ENCODE data around the gene FOXP1.

DNA sequence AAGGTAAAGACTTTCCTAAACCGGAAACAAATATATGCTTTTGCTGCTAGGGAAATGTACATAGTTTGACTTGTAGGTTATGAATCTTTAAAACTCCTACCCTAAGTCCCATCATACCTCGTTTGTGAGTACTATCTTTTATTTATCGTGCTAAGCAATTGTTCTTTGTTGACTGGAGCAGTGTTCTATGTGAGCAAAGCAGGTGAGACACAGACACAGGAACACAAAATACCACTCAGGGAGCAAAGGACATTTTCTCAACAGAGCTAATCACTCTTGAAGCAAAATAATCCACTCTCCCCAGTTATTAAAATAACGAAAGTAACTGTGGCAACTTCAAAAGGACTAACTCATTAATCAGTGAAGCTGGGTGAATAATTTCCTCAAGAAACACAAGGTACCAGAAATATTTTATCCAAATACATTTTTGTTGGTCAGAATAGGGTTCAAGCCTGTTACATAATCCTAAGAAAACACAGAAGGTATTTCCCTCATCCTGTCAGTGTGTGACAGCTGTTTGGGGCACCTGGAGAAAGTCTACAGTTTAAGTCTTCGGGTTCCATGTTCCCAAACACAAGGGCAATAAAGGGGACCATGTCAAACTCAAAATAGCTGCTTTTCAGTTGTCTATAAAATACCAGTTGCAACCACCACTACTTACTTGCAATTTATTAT lies 407.7 kb downstream of the FOXP1 start:
- TF ChIP-seq GABPA (IDR thresholded peaks at IDR 0.05; ENCODE audit: borderline replicate concordance, insufficient read depth, low read length) (no peak), KDM1A (IDR thresholded peaks at IDR 0.05; ENCODE audit: borderline replicate concordance, low read length) (no peak), ZNF274 (IDR thresholded peaks at IDR 0.05; ENCODE audit: borderline replicate concordance, extremely low read depth, low read length) (no peak), TEAD4 (IDR thresholded peaks at IDR 0.05; ENCODE audit: low read depth, low read length) (no peak), EGR1 (IDR thresholded peaks at IDR 0.05; ENCODE audit: borderline replicate concordance, low read depth, low read length) (no peak), TAF1 (IDR thresholded peaks at IDR 0.05; ENCODE audit: low read depth, low read length) (no peak), HDAC6 (IDR thresholded peaks at IDR 0.05; ENCODE audit: low read depth, low read length) (no peak)
- TF ChIP-seq, protein P1, sequence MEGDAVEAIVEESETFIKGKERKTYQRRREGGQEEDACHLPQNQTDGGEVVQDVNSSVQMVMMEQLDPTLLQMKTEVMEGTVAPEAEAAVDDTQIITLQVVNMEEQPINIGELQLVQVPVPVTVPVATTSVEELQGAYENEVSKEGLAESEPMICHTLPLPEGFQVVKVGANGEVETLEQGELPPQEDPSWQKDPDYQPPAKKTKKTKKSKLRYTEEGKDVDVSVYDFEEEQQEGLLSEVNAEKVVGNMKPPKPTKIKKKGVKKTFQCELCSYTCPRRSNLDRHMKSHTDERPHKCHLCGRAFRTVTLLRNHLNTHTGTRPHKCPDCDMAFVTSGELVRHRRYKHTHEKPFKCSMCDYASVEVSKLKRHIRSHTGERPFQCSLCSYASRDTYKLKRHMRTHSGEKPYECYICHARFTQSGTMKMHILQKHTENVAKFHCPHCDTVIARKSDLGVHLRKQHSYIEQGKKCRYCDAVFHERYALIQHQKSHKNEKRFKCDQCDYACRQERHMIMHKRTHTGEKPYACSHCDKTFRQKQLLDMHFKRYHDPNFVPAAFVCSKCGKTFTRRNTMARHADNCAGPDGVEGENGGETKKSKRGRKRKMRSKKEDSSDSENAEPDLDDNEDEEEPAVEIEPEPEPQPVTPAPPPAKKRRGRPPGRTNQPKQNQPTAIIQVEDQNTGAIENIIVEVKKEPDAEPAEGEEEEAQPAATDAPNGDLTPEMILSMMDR (IDR thresholded peaks at IDR 0.05; ENCODE audit: control extremely low read depth in 1 of 3, insufficient read depth in 1 of 3, low read depth in 1 of 3, low read length in 3 of 3), result no peak

All from H1 (cell line).